ENCODE data around the gene SSH2.
"Not testable (repeated sequence)": the region's sequence is repeated elsewhere in the genome, so short reads cannot be mapped to it uniquely, and the experiment has no call there.

SSH2 gene

DNA sequence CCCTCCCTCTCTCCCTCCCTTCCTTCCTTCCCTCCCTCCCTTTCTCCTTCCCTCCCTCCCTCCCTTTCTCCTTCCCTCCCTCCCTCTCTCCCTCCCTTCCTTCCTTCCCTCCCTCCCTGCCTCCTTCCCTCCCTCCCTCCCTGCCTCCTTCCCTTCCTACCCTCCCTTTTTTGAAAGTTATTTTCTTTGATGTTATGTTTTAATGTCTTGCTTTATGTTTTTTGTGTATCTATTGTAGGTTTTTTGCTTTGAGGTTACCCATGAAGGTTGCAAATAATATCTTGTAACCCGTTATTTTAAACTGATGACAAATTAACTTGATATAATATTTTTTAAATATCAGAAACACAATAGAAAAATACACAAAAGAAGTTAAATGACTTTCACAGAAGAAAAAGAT lies 96.2 kb downstream of the SSH2 start:
- DNase-seq, result no peak

DNA sequence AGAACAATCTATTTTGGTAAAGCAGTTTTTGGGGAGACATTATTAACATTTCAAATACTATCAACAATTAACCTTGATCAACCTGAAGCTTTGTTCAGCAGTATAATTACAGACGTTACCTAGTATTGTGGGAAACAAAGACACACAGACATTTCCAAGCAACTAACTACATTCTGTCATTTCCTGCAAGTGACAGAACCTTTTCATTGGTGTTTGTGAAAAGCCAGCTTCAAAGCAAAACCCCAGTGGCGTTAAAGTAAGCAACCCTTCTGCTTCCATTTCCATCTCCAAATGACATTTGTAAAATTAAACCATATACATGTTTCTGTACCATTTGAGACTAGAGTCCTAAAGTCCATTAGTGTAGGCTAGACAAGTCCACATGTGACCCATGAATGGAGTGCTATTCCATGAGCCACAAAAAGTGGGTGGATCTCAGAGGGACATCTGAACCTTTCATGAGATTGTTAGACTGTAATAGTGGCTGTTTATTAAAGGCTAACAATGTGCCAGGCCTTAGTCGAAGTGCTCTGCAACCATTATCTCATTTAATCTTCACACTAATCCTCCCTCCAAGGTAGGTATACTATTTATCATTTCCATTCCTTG lies 101.2 kb downstream of the SSH2 start:
- no peak for DNase-seq

- DNase-seq, result no peak
These were observed 102.8 kb downstream of the SSH2 start for GRCh38 chr17:29827179-29827578.

GRCh38 chr17:29826114-29826692 lies 103.8 kb downstream of the SSH2 start:
- no peak for DNase-seq

DNA sequence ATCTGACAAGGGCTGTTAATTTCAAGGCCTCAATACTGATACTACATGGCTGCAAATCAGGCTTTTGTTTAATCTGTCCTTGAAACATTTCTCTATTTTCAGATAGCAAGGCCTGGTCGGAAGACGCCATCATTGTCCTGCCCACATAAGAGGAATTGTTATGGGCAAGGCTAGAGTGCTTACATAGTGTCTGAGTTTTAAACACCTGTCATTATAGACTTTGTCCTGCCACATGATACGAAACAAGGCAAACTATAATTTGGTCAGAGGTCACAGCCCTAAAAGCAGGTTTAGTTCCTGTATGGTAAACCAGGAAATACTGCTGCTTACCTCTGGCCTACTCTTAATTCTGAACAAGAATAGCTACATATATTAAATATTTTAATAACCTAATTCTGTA lies 104.4 kb downstream of the SSH2 start:
- DNase-seq, result no peak

DNA sequence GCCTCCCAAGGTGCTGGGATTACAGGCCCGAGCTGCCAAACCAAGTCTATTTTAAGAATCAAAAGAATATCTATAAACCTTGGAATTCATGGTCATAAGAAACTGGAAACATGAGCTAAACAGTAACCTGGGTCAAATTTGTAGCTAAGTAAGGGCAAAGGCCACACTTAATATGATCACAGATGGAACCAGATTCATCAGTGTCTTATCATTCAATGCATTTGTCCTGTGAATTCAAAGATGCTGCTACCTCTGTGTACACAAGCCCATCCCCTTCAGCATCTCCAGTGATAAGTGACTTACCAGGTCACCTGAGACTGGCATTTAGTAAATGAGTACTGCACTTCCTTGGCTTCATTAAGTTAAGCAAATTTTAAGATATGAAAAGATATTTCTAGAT lies 108.1 kb downstream of the SSH2 start:
- no peak for DNase-seq

- no peak for DNase-seq
These were observed 109.6 kb downstream of the SSH2 start for GRCh38 chr17:29820425-29820824.

- peak; percentile 13 for DNase-seq
These were observed 122.3 kb downstream of the SSH2 start for GRCh38 chr17:29807520-29808361.

- no peak for DNase-seq
These were observed 127.8 kb downstream of the SSH2 start for GRCh38 chr17:29802246-29802645.

- DNase-seq, result no peak
These were observed 129.6 kb downstream of the SSH2 start for GRCh38 chr17:29800457-29800856.

- DNase-seq, result no peak
These were observed 133.4 kb downstream of the SSH2 start for GRCh38 chr17:29796652-29797051.

GRCh38 chr17:29793501-29793900 lies 136.5 kb downstream of the SSH2 start:
- DNase-seq, result no peak

- DNase-seq, result no peak
These were observed 138.5 kb downstream of the SSH2 start for GRCh38 chr17:29791336-29792080.

- no peak for DNase-seq
These were observed 140.5 kb downstream of the SSH2 start for GRCh38 chr17:29789196-29790170.

DNA sequence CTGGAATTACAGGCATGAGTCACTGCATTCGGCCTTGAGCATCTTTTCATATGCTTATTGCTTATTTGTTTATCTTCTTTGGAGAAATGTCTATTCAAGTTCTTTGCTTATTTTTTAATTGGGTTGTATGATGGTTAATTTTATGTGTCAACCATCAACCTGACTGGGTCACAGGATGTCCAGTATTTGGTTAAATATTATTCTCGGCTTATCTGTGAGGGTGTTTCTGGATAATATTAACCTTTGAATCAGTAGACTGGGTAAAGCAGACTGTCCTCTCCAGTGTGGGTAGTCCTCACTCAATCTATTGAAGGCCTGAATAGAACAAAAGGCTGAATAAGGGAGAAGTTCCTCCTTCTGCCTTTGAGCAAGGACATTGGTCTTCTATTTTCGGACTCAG lies 142.0 kb downstream of the SSH2 start:
- DNase-seq, result no peak

DNA sequence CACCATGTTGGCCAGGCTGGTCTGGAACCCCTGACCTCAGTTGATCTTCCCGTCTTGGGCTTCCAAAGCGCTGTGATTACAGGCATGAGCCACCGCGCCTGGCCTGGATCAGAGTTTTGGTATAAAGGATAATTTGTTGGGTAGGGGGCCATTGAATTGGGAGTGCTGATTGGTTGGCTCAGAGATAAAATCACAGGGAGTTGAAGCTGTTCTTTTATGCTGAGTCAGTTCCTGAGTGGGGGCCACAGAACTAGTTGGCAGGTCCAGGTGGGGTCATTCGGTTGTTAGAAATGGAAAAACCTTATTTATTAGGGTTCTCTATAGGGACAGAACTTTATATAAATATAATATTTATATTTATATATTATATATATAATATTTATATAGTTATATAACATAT lies 147.1 kb downstream of the SSH2 start:
- no peak for DNase-seq

- not testable (repeated sequence) for DNase-seq
These were observed 150.2 kb downstream of the SSH2 start for GRCh38 chr17:29779812-29780190.

GRCh38 chr17:29778956-29779811 lies 150.8 kb downstream of the SSH2 start:
- DNase-seq, result peak; percentile 27

DNA sequence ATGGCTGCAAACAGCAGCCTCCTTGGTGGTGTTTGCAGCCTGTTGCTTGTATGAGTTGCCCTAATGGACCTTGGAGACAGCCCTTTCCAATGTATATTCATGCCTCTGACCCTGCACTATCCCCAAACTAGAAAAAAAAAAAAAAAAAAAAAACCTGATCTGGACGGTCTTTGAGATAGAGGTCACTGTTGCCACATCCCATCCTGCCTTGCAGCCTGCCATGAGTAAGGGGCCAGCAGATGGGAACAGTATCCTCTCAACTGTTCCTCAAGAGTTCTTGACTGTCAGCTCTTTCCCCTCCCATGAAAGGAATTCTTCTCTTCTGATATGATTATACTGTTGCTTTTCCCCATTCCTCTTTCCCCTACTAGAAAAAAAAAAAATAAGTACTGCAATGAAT lies 152.4 kb downstream of the SSH2 start:
- DNase-seq, result no peak

DNA sequence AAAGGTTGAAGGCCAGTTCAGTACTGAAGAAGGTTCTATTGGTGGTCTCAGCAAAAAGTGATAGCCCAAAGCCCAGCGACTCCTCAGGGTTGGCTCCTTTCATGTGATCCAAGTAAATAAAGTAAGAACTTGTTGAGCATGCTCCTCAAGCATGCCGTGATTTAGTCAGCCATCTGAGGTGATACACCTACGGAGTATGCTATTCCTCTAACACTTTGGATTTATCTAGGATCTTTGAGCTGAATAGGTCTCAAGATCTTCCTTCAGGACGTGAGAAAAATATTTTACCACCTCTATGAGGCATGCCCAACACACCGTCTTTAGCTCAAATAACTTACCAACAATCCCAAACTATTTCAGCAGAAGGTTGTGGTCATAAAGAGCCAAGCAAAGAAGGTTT lies 154.0 kb downstream of the SSH2 start:
- DNase-seq, result no peak

DNA sequence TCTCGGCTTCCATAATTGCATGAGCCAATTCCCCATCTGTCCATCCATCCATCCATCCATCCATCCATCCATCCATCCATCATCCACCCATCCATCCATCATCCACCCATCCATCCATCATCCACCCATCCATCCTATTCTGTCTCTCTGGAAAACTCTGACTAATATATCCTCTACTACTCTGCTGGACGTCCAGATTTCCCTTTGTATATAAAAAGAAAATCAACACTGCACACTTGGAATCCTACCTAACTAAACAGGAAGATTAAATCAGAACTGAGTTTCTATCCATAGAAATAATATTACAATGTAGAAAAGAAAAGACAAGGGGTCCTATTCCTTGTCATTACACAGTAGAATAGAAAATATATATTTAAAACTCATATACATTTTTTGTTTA lies 157.0 kb downstream of the SSH2 start:
- DNase-seq, result no peak

Data from T1000 (cell line).